ENCODE data around the gene ZBTB7C.

Gene ZBTB7C

GRCh38 chr18:48138660-48139430 lies 270.3 kb downstream of the ZBTB7C start:
- DNase-seq (ENCODE audit: low read depth in 2 of 2), result no peak

- DNase-seq (ENCODE audit: low read depth in 2 of 2), result no peak
These were observed 271.0 kb downstream of the ZBTB7C start for GRCh38 chr18:48138210-48138609.

- DNase-seq (ENCODE audit: low read depth in 2 of 2), result no peak
These were observed 271.7 kb downstream of the ZBTB7C start for GRCh38 chr18:48137374-48138081.

GRCh38 chr18:48136827-48137373 lies 272.3 kb downstream of the ZBTB7C start:
- DNase-seq (ENCODE audit: low read depth in 2 of 2), result no peak

DNA sequence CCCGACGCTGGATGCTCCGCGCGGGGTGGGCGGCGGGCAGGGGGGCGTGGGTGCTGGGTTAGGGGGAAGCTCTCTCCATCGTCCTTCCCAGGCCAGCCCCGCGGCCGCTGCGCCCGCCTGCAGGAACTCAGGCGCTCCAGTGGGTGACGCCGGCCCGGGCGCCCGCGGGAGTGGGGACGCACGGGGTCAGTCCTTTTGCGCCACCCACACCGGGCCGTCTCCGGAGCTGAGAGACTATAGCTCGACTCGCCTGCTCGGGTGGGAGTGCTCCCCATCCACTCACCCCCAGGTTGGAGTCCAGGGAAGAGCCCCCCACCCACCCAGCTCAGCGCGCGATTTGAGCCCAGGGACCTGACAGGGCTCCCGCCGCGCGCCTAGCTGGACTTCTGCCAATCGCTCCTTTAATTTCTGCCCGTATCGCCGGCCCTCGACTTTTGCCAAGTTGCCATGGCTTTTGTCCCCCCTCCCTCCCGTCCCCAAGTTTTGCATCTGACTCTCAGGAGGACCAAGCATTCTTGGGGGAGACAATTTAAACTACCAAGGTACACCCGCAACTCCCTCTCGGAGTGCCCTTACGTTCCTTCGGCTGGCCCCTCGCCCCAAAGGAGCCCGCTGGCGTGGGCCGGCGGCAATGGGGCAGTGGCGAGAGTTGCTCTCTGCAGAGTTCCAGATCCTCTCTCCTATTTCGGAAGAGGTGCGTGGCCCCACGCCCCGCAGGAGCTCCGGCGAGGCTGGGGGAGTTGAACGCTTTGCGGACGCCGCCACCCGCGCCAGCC lies 272.9 kb downstream of the ZBTB7C start:
- DNase-seq (ENCODE audit: low read depth in 2 of 2), result no peak

- no peak for DNase-seq (ENCODE audit: low read depth in 2 of 2)
These were observed 273.7 kb downstream of the ZBTB7C start for GRCh38 chr18:48135436-48135966.

DNA sequence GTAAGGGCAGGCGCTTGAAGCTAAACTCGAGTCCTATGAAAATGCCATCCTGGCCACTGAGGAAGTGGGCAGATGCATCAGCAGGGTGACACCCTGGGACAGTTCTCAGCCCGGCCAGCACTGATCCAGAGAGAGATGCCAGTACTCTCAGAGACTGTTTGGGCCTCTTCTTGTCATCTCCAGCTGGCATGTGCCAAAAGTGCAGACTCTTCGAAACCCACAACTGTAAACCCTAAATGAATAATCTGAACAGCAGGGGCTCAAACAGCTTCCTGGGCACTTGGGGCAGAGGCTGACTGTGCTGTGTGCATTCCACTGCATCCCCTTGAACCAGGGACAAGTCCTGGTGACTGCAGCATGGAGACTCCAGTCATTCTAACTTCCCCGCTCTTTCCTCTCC lies 274.6 kb downstream of the ZBTB7C start:
- DNase-seq (ENCODE audit: low read depth in 2 of 2), result no peak

DNA sequence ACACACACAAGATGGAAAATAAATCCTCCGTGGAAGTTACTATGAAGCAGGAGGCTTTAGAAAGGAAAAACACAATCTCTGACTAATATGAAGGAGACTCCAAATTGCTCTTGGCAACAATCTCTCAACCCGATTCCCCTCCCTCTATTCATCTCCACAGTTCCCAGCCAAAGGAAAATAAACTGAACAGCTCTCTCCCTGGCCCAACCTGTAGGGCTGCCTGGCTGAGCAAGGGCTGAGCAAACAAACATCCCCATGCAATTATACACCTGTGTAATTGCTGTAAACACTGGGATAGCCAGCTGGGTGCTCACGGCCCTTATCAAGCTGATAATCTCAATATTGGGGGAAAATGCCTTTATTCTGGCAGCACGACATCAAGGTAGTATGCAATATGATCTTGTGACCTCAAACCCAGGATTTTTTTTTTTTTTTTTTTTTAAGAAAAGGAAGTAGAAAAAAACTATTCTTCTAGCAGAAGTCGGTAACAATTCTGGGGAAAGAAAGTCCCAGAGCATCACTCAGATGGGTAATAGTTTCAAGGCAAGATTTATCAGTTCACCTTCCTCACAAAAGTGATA lies 275.4 kb downstream of the ZBTB7C start:
- no peak for DNase-seq (ENCODE audit: low read depth in 2 of 2)

DNA sequence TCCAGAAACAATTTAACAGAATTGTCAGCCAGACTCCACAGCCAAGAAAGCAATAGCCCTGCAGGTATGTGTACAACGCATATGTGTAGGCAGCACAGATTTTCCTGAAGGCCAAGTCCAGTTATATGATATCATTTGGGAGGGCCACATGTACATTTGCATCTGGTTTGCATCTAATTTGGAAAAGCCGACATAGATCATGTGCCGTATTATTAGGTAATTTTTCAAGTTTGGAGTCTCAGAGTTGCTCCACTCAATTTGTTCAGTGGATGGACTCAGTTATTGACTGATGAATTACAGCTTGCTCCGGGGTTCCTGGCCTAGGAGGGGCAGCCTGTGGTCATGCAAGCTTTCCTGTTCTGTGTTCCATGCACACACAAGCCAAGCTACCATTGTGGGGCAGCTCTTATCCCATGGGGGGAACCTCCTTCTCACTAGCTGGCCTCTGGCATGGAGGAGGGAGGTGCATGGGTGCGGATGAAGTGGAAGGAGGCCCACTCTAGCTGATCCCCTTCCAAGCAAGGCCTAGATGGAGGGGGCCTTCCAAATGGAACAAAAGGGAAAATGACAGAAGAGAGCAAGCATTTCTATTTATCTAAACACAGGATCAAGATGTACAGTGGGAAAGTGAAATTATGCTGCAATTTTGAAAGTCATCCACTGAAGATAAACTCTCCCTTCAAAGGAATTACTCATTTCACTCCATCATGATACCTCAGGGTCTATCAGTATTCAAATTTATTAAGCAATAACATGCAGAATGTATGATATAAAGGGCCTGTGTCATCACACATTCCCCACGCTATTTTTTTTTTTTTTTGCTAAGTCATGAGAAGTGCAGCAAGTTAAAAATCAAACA lies 276.2 kb downstream of the ZBTB7C start:
- no peak for DNase-seq (ENCODE audit: low read depth in 2 of 2)

- DNase-seq (ENCODE audit: low read depth in 2 of 2), result no peak
These were observed 278.1 kb downstream of the ZBTB7C start for GRCh38 chr18:48131042-48131441.

DNA sequence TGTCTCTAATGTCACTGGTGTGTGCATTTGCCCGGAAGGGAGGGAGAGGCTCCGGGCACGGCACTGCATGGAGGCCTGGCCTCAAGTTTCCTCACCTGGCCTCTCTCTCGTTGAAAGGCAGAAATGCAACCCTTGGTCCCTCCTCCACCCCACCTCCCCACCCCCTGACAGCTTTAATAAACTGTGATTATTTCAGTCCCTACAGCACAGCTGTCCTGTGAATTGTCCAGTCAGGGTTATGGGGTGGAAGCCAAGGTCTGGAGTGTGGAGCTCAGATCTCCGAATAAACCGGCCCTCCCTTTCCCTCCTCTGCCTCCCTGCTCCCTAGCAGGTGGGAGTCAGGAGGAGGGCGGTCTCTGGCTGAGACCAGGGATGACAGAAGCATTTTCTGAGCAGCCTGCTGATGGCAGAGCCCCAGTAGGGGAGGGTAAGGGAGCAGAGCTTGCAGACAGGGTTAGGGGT lies 279.5 kb downstream of the ZBTB7C start:
- DNase-seq (ENCODE audit: low read depth in 2 of 2), result no peak

GRCh38 chr18:48127606-48128005 lies 281.6 kb downstream of the ZBTB7C start:
- DNase-seq (ENCODE audit: low read depth in 2 of 2), result no peak

DNA sequence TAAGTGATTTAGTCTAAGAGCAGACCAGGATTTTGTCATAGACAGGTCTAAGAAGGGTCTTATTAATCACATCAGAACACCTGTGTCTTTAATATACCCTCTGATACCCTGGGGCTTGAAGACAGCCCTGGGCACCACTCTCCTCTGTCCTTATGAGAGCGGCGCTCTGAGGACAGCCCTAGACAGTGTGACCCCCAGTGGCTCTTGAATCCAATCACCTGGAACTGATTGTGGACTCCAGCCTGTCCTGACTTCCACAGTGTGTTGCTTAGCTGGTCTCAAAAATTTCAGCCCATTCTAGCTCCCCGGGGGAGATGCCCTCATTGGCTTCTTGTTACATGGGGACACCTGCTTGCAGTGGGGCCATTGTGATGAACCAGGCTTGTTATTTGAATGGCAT lies 282.9 kb downstream of the ZBTB7C start:
- DNase-seq (ENCODE audit: low read depth in 2 of 2), result no peak

GRCh38 chr18:48125724-48126123 lies 283.5 kb downstream of the ZBTB7C start:
- DNase-seq (ENCODE audit: low read depth in 2 of 2), result no peak

DNA sequence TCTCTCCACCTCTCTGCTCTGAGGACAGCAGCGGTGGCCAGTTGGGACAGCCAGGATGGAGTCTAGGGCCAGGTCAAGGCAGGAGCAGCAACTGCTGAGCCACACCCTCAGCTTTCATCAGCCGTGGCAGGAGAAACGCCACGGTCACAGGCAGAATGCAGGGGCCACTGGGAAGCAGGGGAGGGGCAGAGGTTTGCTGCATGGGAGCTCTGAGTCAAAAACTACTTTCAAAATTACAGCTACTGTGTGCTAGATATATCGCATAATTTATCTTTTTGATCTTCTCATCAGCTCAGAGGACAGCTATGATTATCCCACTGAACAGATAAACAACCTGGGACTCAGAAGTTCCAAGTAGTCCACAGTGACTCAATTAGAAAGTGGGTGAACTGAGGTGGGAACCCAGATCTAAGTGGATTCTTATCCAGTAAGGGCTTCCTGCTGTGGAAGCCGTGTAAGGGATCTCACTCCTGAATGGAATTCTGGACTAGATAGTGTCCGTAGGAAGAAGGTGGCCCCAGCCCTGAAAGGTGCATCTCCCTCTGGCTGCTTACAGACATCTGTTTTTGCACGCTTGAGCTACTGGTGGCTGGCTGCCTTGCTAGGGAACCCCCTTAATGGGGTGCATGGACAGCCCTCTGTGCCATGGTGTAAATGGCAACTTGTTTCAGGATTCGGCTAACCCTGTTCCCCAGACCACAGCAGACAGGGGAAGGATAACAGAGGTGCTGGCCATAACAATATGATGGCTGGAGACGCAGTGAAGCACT lies 284.1 kb downstream of the ZBTB7C start:
- no peak for DNase-seq (ENCODE audit: low read depth in 2 of 2)

DNA sequence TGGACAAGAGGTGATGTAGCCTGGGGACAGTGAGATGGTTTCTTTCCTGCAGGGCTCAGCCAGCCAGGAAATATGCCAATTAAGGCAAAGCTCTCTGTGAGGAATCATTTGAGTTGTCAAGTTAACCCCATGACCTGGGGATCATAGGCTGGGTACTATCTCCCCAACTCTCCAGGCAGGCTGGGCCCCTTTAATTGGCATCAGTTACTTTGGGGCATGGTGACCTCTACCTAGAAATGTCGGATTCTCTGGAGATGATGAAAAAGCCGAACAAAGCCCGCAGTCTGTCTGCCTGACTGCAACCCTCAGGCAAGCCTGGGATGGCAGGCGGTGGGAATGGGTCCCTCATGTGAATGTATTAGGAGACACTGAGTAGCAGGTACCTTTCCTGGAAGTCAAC lies 285.2 kb downstream of the ZBTB7C start:
- no peak for DNase-seq (ENCODE audit: low read depth in 2 of 2)

- DNase-seq (ENCODE audit: low read depth in 2 of 2), result no peak
These were observed 285.9 kb downstream of the ZBTB7C start for GRCh38 chr18:48123324-48123723.

- no peak for DNase-seq (ENCODE audit: low read depth in 2 of 2)
These were observed 286.4 kb downstream of the ZBTB7C start for GRCh38 chr18:48122816-48123215.

- no peak for DNase-seq (ENCODE audit: low read depth in 2 of 2)
These were observed 286.8 kb downstream of the ZBTB7C start for GRCh38 chr18:48122376-48122775.

- no peak for DNase-seq (ENCODE audit: low read depth in 2 of 2)
These were observed 287.4 kb downstream of the ZBTB7C start for GRCh38 chr18:48121752-48122151.

Data from stimulated activated CD8-positive, alpha-beta memory T cell treated with anti-CD3 and anti-CD28 coated beads, Interleukin-7, amount 100 ng/mL, for 1 hour (primary cell).